Panc1 (cell line): ENCODE data around the gene SLIT3. TPM values are rescaled to one million over a fixed set of nuclear protein-coding genes. Genes with fewer than 3 reads are reported as not detected.

Experiments used
- ATAC-seq: fragments of 200-7000 bp; cut with Tn5 transposase; 2 replicates; pipeline ENCODE4 v1.9.1; 2020; ENCODE audit warnings: mild to moderate bottlenecking, moderate library complexity
- BruUV-seq: library from RNA; stranded (reverse); fragments of 400-500 nt; replicated peaks from 2 replicates; lab custom pipeline; 2021; lab: Mats Ljungman, UMichigan
- CTCF ChIA-PET: fragments of 300-600 bp; sonication (Branson Sonifier 250); formaldehyde crosslinking; loops from one replicate; lab custom pipeline; 2022; ENCODE audit warnings: antibody characterized with exemption; lab: Charles Lee
- POLR2A ChIA-PET: fragments of 300-600 bp; sonication (Branson Sonifier 250); formaldehyde crosslinking; loops from one replicate; lab custom pipeline; 2022; ENCODE audit warnings: antibody characterized with exemption; lab: Charles Lee
- DNase-seq: peaks from one replicate; pipeline ENCODE4 v3.0.0-alpha.2; 2010; ENCODE audit warnings: low read depth, low spot score
- H3K27ac ChIP-seq: 2 replicates; pipeline ENCODE4 v1.5.1; 2011; ENCODE audit warnings: mild to moderate bottlenecking, low read length, inconsistent platforms
- H3K27me3 ChIP-seq: fragments of 200-500 bp; sonication (Bioruptor generic); 2 replicates; pipeline ENCODE4 v1.6.0; 2014; ENCODE audit warnings: low read length, inconsistent platforms; ENCODE audit not compliant: control insufficient read depth, insufficient read depth
- H3K36me3 ChIP-seq: fragments of 200-500 bp; sonication (Bioruptor generic); 2 replicates; pipeline ENCODE4 v1.5.1; 2014; ENCODE audit warnings: inconsistent platforms, mild to moderate bottlenecking, low read length, moderate library complexity; ENCODE audit not compliant: control insufficient read depth, insufficient read depth
- H3K4me1 ChIP-seq: 2 replicates; pipeline ENCODE4 v1.5.1; 2011; ENCODE audit warnings: inconsistent platforms, mild to moderate bottlenecking, low read length, moderate library complexity; ENCODE audit not compliant: control insufficient read depth, insufficient read depth
- H3K4me3 ChIP-seq, 2 experiments: 2 replicates each; pipeline ENCODE4 v1.5.1; 2011 to 2012; ENCODE audit warnings: low read depth in 2 of 2, low read length in 2 of 2, mild to moderate bottlenecking in 2 of 2, inconsistent platforms in 1 of 2, moderate library complexity in 1 of 2
- H3K9me3 ChIP-seq: fragments of 200-500 bp; sonication (Bioruptor generic); 2 replicates; pipeline ENCODE4 v1.5.1; 2014; ENCODE audit warnings: low read depth, mild to moderate bottlenecking, inconsistent platforms, low read length, moderate library complexity; ENCODE audit not compliant: control insufficient read depth, insufficient read depth
- CTCF ChIP-seq: fragments of 450-650 bp; IDR thresholded peaks from 2 replicates; pipeline ENCODE4 v1.5.1; 2017; ENCODE audit warnings: mild to moderate bottlenecking
- POLR2AphosphoS5 ChIP-seq: IDR thresholded peaks from 2 replicates; pipeline ENCODE4 v1.6.1; 2012; ENCODE audit warnings: mild to moderate bottlenecking, low read depth, low read length, moderate library complexity
- SIN3A ChIP-seq: IDR thresholded peaks from 2 replicates; pipeline ENCODE4 v1.6.1; 2012; ENCODE audit warnings: low read depth, mild to moderate bottlenecking, low read length, moderate library complexity, borderline replicate concordance; ENCODE audit not compliant: insufficient read depth
- TCF7L2 ChIP-seq: IDR thresholded peaks from 2 replicates; pipeline ENCODE4 v1.6.1; 2011; ENCODE audit warnings: mild to moderate bottlenecking, low read depth, low read length, inconsistent platforms
- in situ Hi-C: cut with HindIII; loops from 2 replicates; pipeline ENCODE4 v1.10.0; 2016; ENCODE audit warnings: low sequenced_read_pairs, low pct_unique_long_range_greater_than_20kb
- intact Hi-C: fragments of 100-400 bp; cut with micrococcal nuclease; formaldehyde crosslinking; loops from one replicate; pipeline ENCODE4 v1.10.0; 2022; ENCODE audit not compliant: unreplicated experiment
- total RNA-seq: library from RNA; stranded (reverse); gene quantifications from one replicate; pipeline ENCODE4 v1.2.1, GENCODE V29; 2021; ENCODE audit not compliant: unreplicated experiment
- TF ChIP-seq, protein P1 (sequence below), 2 experiments: IDR thresholded peaks; 2 replicates each; pipeline ENCODE4 v1.6.1; 2011 to 2012; ENCODE audit warnings: low read depth in 2 of 2, control low read depth in 1 of 2, low read length in 1 of 2, mild to moderate bottlenecking in 1 of 2, moderate library complexity in 1 of 2; ENCODE audit not compliant: insufficient read depth in 1 of 2

Gene SLIT3
- total RNA-seq, 1 experiment from 2014 or later: 26.4 TPM

DNA sequence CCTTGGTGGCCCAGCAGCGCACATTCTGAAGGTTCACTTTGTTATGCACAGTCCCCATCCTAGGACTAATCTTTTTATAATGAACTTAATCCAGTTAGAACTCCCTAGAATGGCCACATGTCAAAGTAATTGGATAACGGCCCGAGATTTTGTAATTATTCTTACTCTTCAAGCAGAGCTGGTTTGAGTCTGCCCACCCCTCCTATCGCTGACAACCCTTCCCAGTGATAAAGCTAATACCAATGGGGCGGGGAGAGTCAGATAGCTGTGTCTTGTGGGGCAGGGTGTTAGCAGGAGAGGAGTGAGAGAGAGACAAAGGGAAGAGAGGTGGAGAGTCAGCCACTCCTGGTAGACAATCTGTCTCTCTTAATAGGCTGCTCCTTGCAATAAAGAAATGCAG, 356.9 kb downstream of the SLIT3 start:
- Histone ChIP-seq H3K27me3 (no peaks in the 10 kb centered on the region), H3K27ac (no peak overlapping the region), H3K4me1 (no peaks in the 10 kb centered on the region), H3K9me3 (no peaks in the 10 kb centered on the region), H3K4me3 (no peak overlapping the region), H3K36me3 (no peaks in the 10 kb centered on the region)
- BruUV-seq: no TSS peak
- ChIA-PET POLR2A (no interaction called here), CTCF (no interaction called here)
- ATAC-seq (no peak), DNase-seq (no peak)
- in situ Hi-C loops: no loop called here
- intact Hi-C loops: loop anchor here (10.0 kb wide), 1 partner anchor 239 kb away; no protein-coding TSS in a partner anchor
- TF ChIP-seq, protein P1, sequence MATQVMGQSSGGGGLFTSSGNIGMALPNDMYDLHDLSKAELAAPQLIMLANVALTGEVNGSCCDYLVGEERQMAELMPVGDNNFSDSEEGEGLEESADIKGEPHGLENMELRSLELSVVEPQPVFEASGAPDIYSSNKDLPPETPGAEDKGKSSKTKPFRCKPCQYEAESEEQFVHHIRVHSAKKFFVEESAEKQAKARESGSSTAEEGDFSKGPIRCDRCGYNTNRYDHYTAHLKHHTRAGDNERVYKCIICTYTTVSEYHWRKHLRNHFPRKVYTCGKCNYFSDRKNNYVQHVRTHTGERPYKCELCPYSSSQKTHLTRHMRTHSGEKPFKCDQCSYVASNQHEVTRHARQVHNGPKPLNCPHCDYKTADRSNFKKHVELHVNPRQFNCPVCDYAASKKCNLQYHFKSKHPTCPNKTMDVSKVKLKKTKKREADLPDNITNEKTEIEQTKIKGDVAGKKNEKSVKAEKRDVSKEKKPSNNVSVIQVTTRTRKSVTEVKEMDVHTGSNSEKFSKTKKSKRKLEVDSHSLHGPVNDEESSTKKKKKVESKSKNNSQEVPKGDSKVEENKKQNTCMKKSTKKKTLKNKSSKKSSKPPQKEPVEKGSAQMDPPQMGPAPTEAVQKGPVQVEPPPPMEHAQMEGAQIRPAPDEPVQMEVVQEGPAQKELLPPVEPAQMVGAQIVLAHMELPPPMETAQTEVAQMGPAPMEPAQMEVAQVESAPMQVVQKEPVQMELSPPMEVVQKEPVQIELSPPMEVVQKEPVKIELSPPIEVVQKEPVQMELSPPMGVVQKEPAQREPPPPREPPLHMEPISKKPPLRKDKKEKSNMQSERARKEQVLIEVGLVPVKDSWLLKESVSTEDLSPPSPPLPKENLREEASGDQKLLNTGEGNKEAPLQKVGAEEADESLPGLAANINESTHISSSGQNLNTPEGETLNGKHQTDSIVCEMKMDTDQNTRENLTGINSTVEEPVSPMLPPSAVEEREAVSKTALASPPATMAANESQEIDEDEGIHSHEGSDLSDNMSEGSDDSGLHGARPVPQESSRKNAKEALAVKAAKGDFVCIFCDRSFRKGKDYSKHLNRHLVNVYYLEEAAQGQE (IDR thresholded peaks at IDR 0.05; ENCODE audit: insufficient read depth in 1 of 2, low read depth in 2 of 2, low read length in 1 of 2): no peak
- TF ChIP-seq TCF7L2 (no peak), CTCF (no peak), POLR2AphosphoS5 (no peak), SIN3A (no peak)

DNA sequence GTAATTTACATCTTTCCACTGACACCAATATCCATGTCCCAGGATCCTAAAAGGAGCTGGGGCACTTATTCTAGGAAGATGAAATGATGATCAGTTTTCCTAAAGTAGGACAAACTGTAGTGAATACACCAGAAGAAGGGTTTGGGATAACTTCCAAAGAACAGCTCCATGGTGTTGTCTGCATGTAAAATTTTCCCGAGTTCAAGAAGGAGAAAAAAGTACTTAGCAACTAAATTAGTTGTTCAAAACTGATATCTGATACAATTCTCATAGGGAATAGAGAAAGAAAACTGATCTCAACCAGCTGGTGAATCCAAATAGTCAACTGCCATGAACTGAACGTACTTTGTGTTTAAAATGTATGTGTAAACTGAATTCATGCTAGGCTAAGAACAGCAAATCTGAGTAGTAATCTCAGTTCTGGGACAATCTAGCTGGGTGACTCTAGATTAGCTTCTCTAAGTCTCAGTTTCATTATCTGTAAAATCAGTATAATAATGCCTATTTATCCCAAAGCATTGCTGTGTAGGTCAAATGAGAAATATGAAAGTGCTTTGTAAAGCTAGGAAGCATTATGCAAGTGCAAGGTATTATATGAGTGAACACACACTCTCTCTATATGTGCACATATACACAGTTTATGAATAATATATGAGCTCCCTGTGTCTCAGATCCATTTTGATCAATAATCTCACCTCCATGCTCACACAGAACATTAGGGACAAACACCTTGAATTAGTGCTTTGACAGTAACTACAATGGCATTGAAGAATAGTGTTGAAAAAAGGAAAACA, 357.7 kb downstream of the SLIT3 start:
- ATAC-seq: no peak
- in situ Hi-C loops: no loop called here
- H3K4me3 ChIP-seq: no peak overlapping the region
- H3K4me1 ChIP-seq: no peaks in the 10 kb centered on the region
- H3K9me3 ChIP-seq: no peaks in the 10 kb centered on the region
- TF ChIP-seq, protein P1 (IDR thresholded peaks at IDR 0.05; ENCODE audit: insufficient read depth in 1 of 2, low read depth in 2 of 2, low read length in 1 of 2): no peak
- no peak for TF ChIP-seq POLR2AphosphoS5
- TF ChIP-seq TCF7L2: no peak
- TF ChIP-seq CTCF: no peak
- intact Hi-C loops: loop anchor here (10.0 kb wide), 1 partner anchor 238 kb away; no protein-coding TSS in a partner anchor
- no TSS peak for BruUV-seq
- H3K27ac ChIP-seq: no peak overlapping the region
- DNase-seq: no peak
- ChIA-PET CTCF (no interaction called here), POLR2A (no interaction called here)
- H3K36me3 ChIP-seq: no peaks in the 10 kb centered on the region
- H3K27me3 ChIP-seq: no peaks in the 10 kb centered on the region
